GM10266 (cell line): ENCODE results near the gene MBOAT1.

ENCODE experiments used
- DNase-seq: peaks from one replicate; pipeline ENCODE4 v3.0.0; 2012; ENCODE audit errors: extremely low spot score
- TF ChIP-seq, protein P1 (sequence below): IDR thresholded peaks from 2 replicates; pipeline ENCODE4 v1.5.1; 2012; ENCODE audit warnings: mild to moderate bottlenecking, low read depth; ENCODE audit not compliant: control insufficient read depth, insufficient read depth; ENCODE audit errors: missing control alignments

The MBOAT1 gene

DNA sequence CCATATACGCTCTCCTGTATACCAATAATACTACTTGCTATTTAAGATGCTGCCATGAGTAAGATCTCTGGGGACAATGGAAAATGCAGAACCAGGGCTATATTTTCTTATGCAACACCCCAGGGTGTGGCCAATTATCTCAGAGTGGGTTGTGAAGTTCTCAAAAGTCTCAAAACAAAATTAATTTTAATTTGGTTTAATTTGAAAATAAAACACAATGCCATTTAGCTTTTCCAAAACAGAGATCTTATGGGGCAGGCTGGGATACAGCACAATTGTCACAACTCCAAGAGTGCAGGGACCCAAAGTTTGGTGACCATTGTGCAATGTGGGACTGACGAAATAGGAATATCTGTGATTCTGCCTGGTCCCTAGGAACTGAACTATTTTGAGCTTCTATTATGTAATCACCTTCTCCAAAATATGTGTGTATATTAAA, 43.1 kb downstream of the MBOAT1 start:
- DNase-seq, result no peak
- TF ChIP-seq, protein P1, sequence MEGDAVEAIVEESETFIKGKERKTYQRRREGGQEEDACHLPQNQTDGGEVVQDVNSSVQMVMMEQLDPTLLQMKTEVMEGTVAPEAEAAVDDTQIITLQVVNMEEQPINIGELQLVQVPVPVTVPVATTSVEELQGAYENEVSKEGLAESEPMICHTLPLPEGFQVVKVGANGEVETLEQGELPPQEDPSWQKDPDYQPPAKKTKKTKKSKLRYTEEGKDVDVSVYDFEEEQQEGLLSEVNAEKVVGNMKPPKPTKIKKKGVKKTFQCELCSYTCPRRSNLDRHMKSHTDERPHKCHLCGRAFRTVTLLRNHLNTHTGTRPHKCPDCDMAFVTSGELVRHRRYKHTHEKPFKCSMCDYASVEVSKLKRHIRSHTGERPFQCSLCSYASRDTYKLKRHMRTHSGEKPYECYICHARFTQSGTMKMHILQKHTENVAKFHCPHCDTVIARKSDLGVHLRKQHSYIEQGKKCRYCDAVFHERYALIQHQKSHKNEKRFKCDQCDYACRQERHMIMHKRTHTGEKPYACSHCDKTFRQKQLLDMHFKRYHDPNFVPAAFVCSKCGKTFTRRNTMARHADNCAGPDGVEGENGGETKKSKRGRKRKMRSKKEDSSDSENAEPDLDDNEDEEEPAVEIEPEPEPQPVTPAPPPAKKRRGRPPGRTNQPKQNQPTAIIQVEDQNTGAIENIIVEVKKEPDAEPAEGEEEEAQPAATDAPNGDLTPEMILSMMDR, result no peak

DNA sequence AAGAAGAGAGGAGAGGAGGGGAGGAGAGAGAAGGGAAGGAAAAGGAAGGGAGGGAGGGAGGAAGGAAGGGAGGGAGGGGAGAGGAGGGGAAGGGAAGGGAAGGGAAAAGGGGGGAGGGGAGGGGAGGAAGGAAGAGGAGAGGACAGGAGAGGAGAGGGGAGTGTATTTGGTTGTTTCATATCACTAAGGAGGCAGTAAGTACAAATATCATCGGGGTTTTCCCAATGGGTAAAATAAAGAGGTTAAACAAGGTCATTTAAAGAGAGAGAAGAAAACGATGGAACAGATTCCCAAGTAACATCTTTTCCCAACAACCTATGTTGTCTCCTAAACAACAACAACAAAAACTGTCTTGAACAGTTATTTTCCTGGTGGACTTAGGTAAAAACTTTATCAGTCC, 43.6 kb downstream of the MBOAT1 start:
- TF ChIP-seq, protein P1, result no peak
- DNase-seq, result no peak

DNA sequence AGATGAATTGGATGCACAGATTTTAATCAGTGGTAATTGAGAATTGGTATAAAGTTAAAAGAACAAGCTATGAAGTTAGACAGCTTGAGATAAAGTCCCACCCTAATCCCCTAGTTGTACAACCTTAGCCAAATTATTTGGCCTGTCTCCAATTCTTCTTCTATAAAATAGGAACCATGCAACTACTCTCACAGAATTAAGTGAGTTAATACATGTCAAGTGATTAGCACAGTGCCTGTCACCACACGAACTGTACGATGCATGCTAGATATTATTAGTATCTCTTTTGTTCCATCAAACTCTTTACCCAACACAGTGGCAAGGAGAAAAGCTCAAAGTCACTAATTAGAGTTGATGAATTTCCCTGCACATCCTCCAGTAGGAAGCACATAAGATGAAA, 44.7 kb downstream of the MBOAT1 start:
- TF ChIP-seq, protein P1, result no peak
- DNase-seq, result no peak

DNA sequence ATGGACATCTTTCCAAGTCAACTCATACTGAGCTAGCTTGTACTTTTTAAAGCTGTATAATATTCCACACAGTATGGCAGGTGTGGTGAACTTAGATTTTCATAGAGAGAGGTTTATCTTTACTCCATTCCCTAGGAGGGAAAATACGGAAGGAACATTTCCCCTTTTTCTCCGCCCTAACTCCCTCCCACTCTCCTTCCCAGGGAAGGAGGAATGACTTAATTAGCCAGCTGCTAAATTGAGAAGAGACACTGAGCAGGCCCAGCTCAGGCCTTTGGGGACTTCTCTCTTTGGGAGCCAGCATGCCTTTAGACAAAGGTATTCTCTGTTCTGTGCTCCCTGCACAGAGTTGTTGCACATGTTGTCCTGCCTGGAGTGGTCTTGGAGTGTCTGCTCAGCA, 46.1 kb downstream of the MBOAT1 start:
- TF ChIP-seq, protein P1, result no peak
- DNase-seq, result no peak

DNA sequence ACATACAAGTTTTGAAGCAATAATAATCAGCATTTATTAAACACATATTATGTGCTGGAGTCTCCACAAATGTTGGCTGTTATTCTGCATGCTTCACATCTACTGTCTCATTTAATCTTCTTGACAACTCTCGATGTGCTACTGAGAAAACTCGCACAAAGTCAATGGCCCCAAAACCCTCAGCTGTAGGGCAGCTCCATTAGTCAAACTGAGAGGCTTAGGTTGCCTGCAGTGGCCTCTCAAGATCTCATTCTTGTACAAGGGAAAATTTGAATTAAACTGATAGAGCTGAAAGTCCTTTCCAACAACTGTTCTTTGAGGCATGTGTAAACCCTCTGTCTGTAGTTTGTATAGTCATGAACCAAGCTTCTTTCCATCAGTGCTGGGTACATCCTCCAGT, 49.8 kb downstream of the MBOAT1 start:
- TF ChIP-seq, protein P1, result no peak
- DNase-seq, result no peak

DNA sequence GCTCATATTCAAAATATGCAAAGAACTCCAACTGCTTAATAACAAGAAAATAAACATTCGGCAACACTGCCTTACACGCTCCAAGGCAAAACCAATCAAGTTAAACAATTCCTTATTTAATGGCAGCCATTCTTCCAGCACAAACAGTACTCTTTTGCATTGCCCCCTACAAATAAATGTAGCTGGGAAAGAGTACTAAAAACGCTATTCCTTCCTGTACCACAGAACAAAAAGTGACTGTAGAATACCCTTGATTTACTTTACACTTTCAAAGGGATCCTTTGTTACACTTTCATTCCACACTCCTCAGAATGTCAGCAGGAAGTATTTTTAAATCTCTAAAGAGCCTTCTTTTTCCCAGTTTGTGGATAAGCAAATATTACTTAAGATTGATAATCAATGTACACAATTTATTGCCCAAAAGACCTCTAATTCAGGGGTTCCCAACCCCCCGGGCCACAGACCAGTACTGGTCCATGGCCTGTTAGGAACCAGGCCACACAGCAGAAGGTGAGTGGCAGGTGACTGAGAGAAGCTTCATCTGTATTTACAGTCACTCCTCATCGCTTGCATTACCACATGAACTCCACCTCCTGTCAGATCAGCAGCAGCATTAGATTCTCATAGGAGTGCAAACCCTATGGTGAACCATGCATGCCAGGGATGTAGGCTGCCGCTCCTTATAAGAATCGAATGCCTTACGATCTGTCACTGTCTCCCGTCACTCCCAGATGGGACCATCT, 51.6 kb downstream of the MBOAT1 start:
- TF ChIP-seq, protein P1, result no peak
- DNase-seq, result no peak

DNA sequence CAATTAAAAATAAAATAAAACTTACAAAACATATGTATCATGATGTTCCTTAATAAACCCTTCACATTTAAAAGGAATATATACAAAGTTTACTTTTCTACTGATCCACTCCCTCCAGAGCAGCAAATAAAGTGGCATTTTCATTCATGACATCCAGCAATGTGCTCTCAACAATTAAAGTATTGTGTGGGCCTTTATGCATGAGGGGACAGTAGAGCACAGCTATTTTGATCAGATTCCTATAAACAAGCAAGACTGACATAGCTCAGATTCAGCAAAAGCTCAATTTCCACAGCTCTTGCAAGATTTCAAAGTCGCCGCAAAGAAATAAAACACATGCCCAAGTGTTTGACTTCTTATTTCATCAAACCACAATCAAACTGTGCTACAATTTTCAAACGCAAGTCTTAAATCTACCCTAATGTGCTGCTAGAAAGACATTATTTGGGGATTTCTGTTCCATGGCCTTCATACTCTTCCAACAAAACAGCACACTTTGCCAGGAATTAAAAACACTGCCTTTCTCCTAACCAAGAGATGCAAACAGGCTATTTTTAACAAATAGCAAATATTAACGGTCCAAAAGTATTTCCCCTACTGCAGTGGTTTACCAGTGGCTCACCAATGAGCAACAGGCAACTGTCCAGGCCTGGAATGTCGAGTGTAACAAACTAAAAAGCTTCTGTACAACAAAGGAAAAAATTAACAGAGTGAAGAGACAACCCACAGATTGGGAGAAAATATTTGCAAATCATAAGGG, 52.3 kb downstream of the MBOAT1 start:
- no peak for DNase-seq

More for the DNA sequence above, 52.3 kb downstream of the MBOAT1 start:
- TF ChIP-seq, protein P1, result no peak
